CD4-positive, alpha-beta T cell treated with Interleukin-1 beta for 1 hour (primary cell): Measurements from ENCODE around the gene GTF2IRD1.

Experiments
- DNase-seq, 2 donors: peaks; one replicate each; pipeline ENCODE4 v3.0.0-alpha.2; 2020 to 2022

Gene GTF2IRD1

GRCh38 chr7:74570533-74571156, 116.9 kb downstream of the GTF2IRD1 start:
- DNase-seq = no peak

DNA sequence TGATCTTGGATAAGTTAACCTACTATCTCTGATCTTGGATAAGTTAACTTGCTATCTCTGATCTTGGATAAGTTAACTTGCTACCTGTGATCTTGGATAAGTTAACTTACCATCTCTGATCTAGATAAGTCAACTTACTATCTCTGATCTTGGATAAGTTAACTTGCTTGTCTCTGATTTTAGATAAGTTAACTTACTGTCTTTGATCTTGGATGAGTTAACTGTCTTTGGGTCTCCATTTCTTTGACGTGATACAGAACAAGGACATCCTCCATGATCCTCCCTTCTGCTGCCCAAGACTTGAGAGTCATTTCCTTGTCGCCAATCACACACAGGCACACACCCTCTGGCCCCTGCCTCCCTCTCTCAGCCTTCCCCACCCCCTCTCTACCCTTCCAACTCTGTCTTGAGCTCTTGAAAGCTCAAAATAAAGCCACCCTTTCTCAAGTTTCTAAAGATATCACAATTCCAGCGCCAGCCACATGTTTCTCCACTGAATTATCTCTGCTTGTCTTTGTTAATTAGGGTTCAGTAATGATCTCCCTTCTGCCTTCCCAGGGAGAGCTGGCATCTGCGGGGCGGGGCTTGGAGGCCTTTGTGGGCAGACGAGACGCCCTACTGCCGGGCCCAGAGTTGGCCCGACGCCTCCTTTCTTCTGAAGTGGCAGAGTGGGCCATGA, 118.7 kb downstream of the GTF2IRD1 start:
- DNase-seq = no peak

- no peak for DNase-seq
Measured at GRCh38 chr7:74573512-74573911, 119.8 kb downstream of the GTF2IRD1 start.

- DNase-seq = no peak
Measured at GRCh38 chr7:74575083-74575784, 121.5 kb downstream of the GTF2IRD1 start.

GRCh38 chr7:74575811-74576210, 122.1 kb downstream of the GTF2IRD1 start:
- no peak for DNase-seq

DNA sequence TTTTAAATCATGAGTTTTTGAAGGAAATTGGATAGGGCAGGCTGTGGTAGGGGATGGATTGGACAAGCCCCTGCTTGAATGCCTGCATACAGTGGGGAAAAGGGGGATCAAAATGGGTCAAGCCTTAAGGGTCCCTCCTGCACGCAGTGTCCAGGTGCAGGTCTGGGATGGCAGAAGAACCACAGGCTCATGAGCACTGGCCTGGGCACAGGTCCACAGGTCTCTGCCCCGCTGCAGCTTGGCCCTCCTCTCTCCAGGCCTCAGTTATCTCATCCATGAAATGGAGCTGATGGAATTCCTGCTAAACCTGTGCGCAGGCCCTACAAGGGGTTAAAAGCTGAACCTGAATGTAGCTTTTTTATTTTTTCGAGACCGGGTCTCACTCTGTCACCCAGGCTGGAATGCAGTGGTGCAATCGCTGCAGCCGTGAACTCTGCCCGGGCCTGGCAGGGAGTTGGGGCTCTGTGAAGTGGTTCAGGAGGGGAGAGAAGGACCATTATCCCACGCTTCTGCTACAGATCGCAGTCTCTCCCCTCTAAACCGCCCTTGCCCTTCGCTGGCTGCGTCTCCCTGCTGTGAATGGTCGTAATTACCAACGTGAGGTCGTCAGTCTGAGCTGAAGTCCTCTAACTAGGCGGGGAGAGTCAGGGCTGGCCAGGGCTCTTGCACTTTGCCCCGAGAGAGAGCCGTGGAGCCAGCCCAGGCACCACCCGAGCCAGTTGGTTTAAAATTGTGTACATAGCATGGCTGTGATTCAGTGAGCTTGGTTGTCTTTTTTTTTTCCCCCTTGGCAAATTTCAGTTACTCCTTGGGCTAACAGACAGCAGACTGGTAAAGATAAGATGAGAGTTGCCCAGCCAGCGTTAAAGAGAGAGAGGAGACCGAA, 126.3 kb downstream of the GTF2IRD1 start:
- DNase-seq = no peak

- DNase-seq = no peak
Measured at GRCh38 chr7:74581916-74582440, 128.3 kb downstream of the GTF2IRD1 start.

DNA sequence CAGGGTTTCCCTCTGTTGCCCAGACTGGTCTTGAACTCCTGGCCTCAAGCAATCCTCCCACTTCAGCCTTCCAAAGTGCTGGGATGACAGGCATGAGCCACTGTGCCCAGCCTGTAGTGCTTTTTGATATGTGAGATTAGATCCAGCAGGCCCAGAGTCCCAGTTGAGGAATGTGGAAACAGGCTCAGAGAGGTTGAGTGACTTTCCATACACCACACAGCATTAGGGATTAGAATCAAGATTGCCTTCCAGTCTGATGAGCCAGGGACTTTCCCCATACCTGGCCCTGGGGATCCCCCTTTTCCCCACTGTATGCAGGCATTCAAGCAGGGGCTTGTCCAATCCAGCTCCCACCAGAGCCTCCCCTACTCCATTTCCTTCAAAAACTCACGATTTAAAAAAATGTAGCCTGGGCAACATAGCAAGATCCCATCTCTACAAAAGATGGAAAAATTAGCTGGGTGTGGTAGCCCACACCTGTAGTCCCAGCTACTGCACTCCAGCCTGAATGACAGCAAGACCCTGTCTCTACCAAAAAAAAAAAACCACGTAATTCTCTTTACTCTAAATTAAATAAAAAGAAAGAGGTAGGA, 128.8 kb downstream of the GTF2IRD1 start:
- no peak for DNase-seq

- no peak for DNase-seq
Measured at GRCh38 chr7:74583630-74584029, 129.9 kb downstream of the GTF2IRD1 start.

DNA sequence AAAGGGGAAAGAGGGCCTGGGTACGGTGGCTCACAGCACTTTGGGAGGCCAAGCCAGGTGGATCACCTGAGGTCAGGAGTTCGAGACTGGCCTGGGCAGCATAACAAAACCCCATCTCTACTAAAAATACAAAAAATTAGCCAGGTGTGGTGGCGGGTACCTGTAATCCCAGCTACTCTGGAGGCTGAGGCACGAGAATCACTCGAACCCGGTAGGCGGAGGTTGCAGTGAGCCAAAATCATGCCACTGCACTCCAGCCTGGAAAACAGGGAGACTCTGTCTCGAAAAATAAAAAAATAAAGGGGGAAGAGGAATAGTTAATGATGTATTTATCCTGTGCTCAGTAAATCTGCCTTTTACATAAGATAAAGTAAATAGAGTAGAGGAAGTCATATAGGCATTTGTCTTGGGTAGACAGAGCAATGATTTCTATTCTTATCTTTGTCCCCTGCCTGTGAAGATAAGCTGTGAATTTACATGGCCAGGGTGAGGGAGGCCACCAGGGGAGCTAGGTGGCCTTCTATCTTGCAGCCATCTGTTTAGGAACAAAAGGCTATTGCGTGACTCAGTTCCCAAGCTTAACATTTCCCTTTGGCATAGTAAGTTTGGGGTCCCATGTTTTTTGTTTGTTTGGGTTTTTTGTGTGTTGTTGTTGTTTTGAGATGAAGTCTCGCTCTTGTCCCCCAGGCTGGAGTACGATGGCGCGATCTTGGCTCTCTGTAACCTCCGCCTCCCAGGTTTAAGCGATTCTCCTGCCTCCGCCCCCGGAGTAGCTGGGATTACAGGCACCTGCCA, 130.7 kb downstream of the GTF2IRD1 start:
- no peak for DNase-seq

DNA sequence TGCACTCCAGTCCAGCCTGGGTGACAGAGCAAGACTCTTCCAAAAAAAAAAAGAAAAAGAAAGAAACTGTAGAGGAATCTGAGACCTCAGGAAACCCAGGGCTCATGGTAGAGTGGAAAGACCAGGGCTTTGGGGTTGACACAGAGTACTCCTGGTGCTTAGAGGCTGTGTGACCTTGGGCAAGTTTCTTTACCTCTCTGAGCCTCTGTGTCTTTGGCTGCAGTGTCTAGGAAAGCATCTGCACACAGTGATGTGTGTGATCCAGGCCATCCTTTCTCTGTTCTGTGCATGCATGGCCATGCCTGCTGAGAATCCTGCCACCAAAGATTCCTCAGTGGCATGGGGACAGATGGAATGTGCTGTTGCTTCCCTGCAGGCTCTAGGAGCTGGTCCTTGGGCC, 132.1 kb downstream of the GTF2IRD1 start:
- no peak for DNase-seq

GRCh38 chr7:74586258-74587175, 132.8 kb downstream of the GTF2IRD1 start:
- no peak for DNase-seq

DNA sequence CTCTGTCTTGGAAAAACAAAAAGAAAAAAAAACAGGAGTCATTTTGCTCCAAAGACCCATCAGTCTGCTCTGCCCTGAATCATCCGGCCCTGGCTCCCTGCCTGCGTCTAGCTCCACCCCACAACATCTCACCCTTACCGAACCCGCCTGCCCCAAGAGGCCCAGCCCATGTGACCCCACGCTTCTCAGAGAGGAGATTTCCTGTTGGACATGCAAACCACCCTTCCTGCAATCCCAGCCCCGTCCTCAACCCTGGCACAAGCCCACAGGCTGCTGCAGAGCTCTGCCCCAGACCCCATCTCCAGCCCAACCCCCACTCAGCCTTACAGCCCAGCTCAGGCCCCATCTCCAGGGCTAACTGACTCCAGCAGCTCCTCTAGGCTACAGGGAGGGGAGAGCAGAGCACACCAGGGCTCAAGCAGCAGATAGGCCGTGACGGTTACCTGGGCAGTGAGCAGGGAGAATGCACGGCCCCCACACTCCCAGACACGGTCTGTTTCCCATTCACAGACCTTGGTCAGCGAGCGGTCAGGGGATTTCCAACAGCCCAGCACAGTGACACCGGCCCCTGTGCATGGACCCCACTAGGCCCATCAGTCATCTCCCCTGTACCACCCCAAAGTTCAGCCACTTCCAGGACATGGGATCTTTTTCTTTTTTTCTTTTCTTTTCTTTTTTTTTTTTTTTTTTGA, 133.9 kb downstream of the GTF2IRD1 start:
- DNase-seq = no peak

GRCh38 chr7:74590813-74591212, 137.1 kb downstream of the GTF2IRD1 start:
- no peak for DNase-seq

DNA sequence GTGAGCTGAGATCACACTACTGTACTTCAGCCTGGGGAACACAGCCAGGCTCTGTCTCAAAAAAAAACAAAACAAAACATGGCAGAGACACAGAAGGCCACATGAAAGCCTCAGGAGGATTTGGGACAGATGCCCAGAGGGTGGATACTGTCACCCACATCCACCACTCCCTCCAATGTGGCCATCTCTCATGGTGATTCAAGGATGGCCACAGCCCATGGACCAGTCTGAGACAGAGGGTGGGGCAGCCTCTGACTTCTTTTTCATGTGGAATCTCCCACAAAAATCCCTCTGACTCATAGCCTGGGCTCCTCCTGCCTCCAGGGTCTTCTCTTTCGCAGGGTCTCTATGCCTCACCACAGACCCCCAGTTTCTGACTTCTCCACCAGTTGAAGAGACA, 144.9 kb downstream of the GTF2IRD1 start:
- DNase-seq = no peak

- no peak for DNase-seq
Measured at GRCh38 chr7:74599244-74599643, 145.5 kb downstream of the GTF2IRD1 start.

DNA sequence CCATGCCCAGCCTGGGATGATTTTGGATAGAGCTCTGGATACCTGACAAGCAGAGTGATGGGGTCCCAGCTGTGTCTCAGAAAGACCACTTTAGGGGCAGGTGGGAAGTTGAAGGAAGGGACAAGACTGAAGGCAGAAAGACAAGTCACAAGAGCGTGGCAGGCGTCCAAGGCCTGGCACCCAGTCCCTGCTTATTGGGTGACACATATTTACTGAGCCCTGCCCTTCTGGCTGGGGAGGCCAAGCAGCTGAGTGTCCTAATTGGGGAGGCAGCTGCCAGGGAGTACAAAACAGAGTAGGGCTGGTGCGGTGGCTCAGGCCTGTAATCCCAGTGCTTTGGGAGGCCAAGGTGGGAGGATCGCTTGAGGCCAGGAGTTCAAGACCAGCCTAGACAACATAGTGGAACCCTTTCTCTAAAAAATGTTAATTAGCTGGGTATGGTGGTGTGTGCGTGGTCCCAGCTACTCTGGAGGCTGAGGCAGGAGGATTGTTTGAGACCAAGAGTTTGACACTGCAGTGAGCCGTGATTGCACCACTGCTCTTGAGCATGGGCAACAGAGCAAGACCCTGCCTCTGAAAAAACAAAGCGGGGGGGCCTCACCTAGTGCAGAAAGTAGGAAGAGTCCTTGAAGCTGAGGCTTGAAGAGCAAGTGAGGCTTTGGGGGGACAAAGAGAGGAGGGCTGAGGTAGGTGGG, 150.8 kb downstream of the GTF2IRD1 start:
- DNase-seq = no peak

- peak; percentile 22 to 29 for DNase-seq
Measured at GRCh38 chr7:74606101-74606908, 152.6 kb downstream of the GTF2IRD1 start.
